Hematopoietic multipotent progenitor cell treated with erythropoietin and hydrocortisone succinate and interleukin-3 and kit ligand, for 6 days (in vitro differentiated cells): ENCODE measurements around the gene ASIC1.

ENCODE experiments used
- DNase-seq: peaks from one replicate; pipeline ENCODE4 v3.0.0-alpha.2; 2015

Gene ASIC1

DNA sequence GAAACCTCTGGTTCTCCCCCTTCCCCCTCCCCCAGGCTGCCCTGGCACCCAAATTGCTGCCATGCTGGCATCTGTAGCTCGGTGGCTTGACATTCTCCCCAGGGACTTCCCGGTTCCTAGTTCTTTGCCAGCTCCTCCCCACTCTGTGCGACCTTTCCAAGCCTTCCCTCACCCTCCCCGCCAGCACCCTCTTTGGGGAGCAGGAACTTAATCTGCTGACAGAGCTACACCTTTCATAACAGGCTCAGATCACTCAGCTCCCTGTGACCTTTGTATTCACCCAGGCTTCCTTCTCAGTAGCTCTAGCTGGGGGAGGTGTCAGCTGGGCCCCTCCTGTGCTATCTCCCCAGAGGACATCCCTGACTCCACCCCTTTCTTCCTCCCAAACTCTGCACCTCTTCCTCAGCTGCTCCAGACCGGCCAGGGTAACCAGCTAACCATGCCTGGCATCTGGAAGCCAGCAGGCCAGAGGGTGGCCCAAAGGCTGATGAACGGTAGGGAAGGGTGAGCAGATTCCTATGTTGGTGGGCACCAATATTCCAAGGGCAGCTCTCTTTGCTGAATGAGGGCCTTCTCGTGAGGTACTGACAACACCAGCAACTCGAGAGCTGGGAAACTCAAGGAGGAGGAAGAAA lies 52.8 kb downstream of the ASIC1 start:
- DNase-seq = peak; percentile 47

DNA sequence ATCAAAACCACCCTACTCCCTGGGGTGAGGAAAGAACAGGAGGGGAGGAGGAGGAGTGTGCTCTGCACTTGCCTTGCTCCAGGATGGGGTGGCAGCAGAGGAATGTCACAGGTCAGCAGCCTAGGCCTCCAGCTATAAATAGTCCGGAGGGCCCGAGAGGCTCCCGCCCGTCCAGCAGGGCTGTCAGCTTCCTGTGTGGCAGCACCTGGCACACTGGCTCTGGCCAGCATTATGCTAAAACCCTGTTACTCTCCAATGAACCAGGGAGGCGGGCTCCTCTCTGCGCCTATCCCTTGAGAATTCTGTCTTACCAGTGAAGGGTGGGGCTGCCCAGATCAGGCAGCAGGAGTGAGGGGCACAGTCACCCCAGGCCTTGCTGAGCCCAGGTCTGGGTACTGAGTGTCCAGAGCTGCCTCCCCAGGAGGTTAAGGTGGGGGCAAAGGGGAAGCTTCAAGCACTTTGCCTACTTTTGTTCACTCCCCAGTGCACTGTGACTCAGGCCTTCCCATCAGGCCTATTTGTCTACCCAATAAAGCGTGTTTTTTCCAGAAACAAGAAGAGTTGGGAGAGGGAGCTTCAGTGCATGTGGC lies 53.5 kb downstream of the ASIC1 start:
- DNase-seq = no peak

DNA sequence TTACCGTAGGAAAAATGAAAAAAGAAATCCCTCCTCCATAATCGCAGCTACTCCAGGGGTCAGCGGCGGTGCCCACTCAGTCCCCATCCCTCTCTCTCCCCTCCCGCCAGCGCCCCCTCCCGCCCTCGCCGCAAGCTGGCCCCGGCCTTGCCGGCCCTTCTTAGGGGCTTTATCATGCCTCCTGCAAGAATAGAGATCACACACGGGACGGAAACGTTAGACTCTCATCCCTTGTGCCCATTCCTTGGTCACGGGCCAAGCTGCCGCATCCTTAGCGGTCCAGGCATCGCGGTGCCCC lies 53.9 kb downstream of the ASIC1 start:
- no peak for DNase-seq

DNA sequence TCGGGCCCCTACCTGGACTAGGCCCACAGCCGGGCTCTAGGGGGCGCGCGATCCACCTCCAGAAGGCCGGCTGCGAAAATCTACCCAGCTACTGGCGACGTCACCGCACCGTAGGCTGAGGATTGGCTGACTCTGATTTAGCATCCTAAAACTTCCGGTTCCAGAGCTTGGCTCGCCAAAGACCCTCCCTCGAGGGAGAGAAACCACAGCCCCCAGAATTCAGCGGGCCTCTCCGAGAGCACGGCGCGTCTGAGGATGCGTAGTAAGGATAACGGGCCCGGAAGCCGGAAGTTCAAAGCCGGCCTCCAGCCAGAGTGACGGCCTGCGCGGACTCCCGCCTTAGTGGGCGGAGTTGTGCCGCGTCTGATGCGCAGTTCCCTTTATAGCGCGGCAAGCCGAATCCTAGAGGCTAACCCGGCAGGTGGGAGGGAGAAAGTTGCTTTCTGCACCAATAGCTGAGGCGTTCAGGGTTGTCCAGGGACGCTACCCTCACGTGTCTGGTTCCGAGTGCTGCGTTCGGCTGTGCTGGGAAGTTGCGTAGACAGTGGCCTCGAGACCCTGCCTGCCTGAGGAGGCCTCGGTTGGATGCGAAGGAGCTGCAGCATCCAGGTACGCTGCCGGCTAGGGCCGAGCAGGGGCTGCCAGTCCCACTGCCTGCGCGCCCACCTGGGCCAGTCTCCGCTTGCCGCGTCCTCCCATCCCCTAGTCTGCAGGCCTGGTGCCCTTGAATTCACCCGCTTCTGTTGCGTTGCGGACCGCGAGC lies 54.5 kb downstream of the ASIC1 start, which contains the start of gene COX14:
Gene COX14 (plus strand): TSS at position 544 of the 763 bp plus-strand sequence. CDS start 7,808 bp downstream, outside the sequence.
- peak; percentile 99 for DNase-seq

DNA sequence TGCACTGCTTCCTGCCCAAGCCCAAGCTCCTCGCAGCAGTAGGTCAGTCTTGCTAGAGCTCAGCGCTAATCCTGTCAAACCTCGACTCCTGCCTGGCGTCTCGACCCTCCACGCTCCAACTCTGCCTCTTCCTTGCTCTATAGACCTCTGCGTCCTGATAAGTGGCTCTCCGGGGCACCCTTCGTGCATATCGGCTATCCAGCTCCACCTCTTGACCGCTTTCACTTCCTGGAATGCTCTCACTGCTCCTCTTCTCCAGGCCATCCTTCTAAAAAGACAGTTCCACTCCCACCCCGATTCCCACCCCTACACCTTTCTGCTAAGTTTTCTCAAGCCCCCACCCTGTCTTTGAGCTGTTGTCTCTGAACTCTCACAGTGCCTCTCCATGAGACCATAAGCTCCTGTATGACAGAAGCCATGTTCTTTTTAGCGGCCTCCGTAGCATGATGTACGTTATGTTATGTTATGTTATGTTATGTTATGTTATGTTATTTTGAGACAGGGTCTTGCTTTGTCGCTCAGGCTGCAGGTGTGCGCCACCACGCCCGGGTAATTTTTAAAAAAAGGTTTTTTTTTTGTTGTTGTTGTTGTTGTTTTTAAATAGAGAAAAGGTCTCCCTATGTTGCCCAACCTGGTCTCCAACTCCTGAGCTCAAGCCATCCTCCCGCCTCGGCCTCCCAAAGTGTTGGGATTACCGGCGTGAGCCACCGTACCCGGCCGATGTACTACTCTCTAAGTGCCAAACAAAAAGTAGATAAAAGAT lies 55.2 kb downstream of the ASIC1 start:
- DNase-seq = peak; percentile 73

DNA sequence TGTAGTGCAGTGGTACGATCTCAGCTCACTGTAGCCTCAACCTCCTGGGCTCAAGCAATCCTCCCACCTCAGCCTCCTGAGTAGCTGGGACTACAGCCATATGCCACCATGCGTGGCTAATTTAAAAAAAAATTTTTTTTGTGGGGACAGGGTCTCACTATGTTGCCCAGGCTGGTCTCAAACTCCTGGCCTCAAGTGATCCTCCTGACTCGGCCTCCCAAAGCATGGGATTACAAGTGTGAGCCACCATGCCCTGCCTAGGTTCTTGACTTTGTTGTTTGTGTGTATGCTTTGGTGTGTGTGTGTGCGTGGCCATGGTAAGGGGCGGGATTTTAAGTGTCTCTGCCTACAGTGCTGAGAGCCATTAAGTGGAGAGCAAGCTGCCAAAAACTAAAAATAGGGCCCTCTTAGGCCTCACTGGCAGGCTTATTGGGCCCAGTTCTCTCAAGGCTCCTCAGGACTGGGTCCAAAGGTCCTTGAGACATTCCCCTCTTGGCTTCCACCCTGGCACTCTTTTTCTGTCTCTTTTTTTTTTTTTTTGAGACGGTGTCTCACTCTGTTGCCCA lies 59.7 kb downstream of the ASIC1 start:
- DNase-seq = no peak

DNA sequence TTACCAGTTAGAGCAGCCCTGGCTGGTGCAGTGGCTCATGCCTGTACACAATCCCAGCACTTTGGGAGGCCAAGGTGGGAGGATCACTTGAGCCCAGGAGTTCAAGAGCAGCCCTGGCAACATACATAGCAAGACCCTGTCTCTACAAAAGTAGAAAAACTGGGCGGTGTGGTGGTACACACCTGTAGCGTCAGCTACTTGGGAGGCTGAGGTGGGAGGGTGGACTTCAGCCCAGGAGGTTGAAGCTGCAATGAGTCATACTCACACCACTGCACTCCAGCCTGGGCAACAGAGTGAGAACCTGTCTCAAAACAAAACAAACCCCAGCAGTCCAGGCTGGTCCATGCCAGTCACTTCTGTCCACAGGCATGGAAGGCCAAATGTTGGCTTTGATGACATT lies 62.0 kb downstream of the ASIC1 start:
- no peak for DNase-seq

DNA sequence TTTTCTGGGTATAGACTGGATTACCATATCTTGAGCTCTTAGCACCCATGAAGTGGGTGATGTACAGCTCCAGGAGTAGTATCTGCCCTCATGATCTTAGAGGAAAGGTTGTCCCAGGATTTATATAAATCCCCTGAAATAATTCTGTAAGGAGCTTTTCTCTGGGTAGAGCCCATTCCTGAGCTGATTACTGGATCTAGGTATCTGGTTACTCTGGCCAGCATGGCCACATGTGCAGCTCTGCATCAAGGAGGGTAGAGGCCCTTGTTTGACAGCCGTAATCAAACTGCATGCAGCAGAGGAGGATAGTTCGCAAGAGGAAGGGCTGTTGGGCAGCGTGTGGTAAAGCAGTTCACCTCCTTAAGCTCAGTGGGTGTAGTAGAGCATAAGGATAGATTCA lies 63.1 kb downstream of the ASIC1 start:
- no peak for DNase-seq

DNA sequence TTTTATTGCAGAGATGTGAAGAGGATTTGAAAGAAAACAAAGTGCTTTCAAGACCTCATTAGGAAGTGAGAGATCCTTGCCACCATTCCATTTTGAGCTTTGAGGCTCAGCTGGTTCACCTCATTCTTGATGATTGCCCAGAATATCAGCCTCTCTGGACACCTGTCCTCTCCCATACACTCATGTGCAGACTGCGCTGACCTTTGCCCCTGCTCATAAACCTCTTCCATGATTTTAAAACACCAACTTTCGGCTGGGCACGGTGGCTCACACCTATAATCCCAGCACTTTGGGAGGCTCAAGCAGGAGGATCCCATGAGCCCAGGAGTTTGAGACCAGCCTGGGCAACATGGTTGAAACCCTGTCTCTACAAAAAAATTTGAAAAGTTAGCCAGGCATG lies 63.6 kb downstream of the ASIC1 start:
- DNase-seq = no peak

DNA sequence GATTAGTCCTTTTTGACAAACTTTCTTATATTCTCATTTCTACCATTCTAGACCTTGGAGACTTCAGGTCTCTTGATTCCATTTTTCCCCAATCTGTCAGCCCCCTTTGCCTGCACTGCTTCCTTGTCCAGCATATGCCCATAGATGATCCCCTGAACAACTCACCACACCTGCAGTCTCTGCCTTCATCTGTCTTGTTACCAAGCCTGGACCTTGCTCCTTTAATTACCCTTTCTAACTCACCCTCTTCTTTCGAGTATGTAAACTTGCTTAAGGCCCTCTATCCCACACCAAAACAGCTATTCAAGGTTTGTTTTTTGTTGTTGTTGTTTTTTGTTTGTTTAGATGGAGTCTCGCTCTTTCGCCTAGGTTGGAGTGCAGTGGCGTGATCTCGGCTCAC lies 64.2 kb downstream of the ASIC1 start:
- no peak for DNase-seq

DNA sequence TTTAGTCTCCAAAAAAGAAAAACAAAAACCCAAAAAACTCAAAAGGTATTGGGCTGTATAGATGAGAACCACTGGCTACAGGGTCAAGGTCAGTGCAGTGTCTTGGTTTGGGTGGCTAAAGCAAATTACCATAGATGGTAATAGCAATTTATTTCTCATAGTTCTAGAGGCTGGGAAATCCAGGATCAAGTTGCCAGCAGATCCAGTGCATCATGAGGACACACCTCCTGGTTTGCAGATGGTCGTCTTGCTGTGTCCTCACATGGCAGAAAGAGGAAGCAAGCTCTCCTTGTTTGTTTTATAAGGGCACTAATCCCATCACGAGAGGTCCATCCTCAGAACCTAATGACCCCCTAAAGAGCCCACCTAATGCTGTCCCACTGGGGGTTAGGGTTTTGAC lies 65.8 kb downstream of the ASIC1 start:
- DNase-seq = no peak

DNA sequence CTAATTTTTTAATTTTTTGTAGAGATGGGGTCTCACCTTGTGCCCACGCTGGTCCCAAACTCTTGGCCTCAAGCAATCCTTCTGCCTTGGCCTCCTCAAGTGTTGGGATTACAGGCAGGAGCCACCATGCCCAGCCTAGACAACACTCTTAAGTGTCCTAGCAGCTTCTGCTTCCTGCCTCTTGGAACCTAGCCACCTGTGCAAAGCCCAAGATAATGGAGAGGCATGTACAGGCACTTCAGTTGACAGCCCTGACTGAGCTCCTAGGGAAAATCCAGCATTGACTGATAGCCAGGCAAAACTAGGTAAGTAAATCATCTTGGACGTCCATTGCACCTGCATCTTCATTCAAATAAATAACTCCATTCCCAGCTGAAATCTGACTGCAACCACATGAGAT lies 70.2 kb downstream of the ASIC1 start:
- DNase-seq = no peak

DNA sequence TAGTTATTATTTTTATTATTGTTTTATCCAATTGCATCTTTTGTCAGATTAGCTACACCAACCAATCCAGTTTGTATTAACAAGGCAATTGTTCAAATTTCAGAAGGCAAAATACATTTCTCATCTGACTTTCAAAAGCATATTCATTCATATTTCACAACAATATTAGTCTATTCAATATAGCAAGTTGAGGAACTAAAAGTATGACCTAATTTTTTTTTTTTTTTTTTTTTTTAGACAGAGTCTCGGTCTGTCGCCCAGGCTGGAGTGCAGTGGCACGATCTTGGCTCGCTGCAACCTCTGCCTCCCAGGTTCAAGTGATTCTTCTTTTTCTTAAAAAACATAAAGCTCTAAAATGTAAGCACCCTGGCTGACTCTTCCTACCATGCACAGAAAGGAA lies 71.9 kb downstream of the ASIC1 start:
- no peak for DNase-seq

DNA sequence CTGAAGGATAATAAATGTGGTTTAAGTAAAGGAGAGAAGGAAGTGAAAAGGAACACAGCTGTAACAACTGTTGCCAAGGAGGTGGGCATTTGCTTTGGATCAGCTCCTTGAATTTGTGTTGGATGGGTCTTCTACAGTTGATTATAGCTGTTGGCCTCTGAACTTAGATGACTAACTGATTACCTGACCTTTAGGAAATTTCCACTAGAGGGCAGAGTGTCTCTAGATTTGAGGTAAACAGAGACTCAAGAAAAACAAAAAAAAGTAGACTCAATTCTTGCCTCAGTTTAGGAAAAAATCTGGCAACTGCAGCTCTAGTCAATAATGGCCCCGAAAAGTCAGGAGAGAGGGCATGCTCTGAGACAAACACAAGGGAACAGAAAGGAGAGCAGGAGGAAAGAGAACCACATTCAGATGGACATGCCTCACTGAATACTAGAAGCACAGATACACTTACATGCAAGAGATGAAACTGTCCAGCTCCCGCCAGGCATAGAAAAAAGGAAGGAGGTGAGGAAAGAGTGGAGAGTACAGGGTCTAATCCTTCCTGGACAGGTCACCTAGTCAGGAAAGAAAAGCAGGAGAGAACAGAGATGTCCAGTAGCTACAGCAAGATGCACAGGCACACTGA lies 75.2 kb downstream of the ASIC1 start:
- DNase-seq = peak; percentile 79
